K562 (cell line): Measurements from ENCODE around the gene CBX1. TPM values are rescaled to one million over a fixed set of nuclear protein-coding genes. Genes with fewer than 3 reads are reported as not detected.

Experiments used
- ATAC-seq: fragments of 200-7000 bp; cut with Tn5 transposase; 3 replicates; pipeline ENCODE4 v1.9.1; 2020; ENCODE audit warnings: moderate library complexity
- BruUV-seq: library from RNA; stranded (reverse); fragments of 400-500 nt; replicated peaks from 2 replicates; lab custom pipeline; 2021; lab: Mats Ljungman, UMichigan
- CTCF ChIA-PET: fragments of 300-600 bp; formaldehyde crosslinking; extraction: SDS; loops from one replicate; lab custom pipeline; 2021; ENCODE audit warnings: low intra/inter-chr PET ratio; lab: Yijun Ruan, JAX
- POLR2A ChIA-PET: fragments of 300-600, 350-650 bp; sonication (Branson Sonifier 250); formaldehyde crosslinking; extraction: SDS; loops from one replicate; lab custom pipeline; 2021; ENCODE audit warnings: antibody characterized with exemption, inconsistent platforms; lab: Yijun Ruan, JAX
- DNase-seq, 4 experiments: peaks; one replicate each; pipeline versions ENCODE4 v3.0.0 to v3.0.0-alpha.2; 2011 to 2018; ENCODE audit warnings: low spot score in 3 of 4, mixed read lengths in 3 of 4; ENCODE audit errors: extremely low read depth in 1 of 4
- FAIRE-seq: peaks from 2 replicates; lab custom pipeline; 2011; peaks lifted over from hg19 to GRCh38; lab: Jason Lieb, UNC
- H2AFZ ChIP-seq: 2 replicates; pipeline ENCODE4 v1.6.0; 2011; ENCODE audit warnings: low read depth, low read length, control low read depth, inconsistent platforms
- H3K27ac ChIP-seq: fragments of 200-600 bp; 3 replicates; pipeline ENCODE4 v1.8.0; 2011; ENCODE audit warnings: low read depth, mild to moderate bottlenecking, control low read depth, inconsistent platforms, low read length, moderate library complexity, mixed read lengths; ENCODE audit errors: extremely low read depth
- H3K27me3 ChIP-seq, 2 experiments: fragments of 300-600 bp in 1 of 2; 2 replicates in 1 of 2; 3 replicates in 1 of 2; pipeline versions ENCODE4 v1.6.0 to v1.8.0; 2011; ENCODE audit warnings: inconsistent platforms in 2 of 2, low read length in 2 of 2, mild to moderate bottlenecking in 1 of 2, mixed read lengths in 1 of 2, moderate library complexity in 1 of 2; ENCODE audit not compliant: control insufficient read depth in 2 of 2, insufficient read depth in 2 of 2
- H3K36me3 ChIP-seq: fragments of 300-600 bp; 3 replicates; pipeline ENCODE4 v1.8.0; 2011; ENCODE audit warnings: mild to moderate bottlenecking, low read length, inconsistent platforms; ENCODE audit not compliant: control insufficient read depth, insufficient read depth
- H3K4me1 ChIP-seq, 2 experiments: fragments of 200-600 bp in 1 of 2; replicated peaks in 1 of 2; 2 replicates in 1 of 2; 3 replicates in 1 of 2; pipeline versions ENCODE4 v1.5.1 to v1.8.0; 2011; ENCODE audit warnings: inconsistent platforms in 2 of 2, low read length in 2 of 2, mild to moderate bottlenecking in 1 of 2, mixed read lengths in 1 of 2, moderate library complexity in 1 of 2; ENCODE audit not compliant: control insufficient read depth in 2 of 2, insufficient read depth in 2 of 2
- H3K4me2 ChIP-seq: 2 replicates; pipeline ENCODE4 v1.6.1; 2011; ENCODE audit warnings: low read length, control low read depth, inconsistent platforms, mixed read lengths; ENCODE audit not compliant: insufficient read depth
- H3K4me3 ChIP-seq: fragments of 200-600 bp; sonication (generic), shearing (Covaris generic); 2 replicates; pipeline ENCODE4 v1.5.1; 2016; ENCODE audit warnings: control low read depth, inconsistent platforms
- H3K79me2 ChIP-seq: fragments of 200-600 bp; 3 replicates; pipeline ENCODE4 v1.8.0; 2011; ENCODE audit warnings: low read length, inconsistent platforms; ENCODE audit not compliant: control insufficient read depth, insufficient read depth
- H3K9ac ChIP-seq, 2 experiments: 2 replicates each; pipeline versions ENCODE4 v1.6.0 to v1.6.1; 2011; ENCODE audit warnings: low read depth in 2 of 2, low read length in 2 of 2, control low read depth in 1 of 2, inconsistent platforms in 1 of 2, mild to moderate bottlenecking in 1 of 2, mixed read lengths in 1 of 2; ENCODE audit not compliant: insufficient read depth in 1 of 2
- H3K9me1 ChIP-seq: one replicate; pipeline ENCODE4 v1.6.0; 2011; ENCODE audit warnings: inconsistent platforms, mild to moderate bottlenecking, low read length, moderate library complexity; ENCODE audit not compliant: control insufficient read depth, insufficient read depth
- H3K9me3 ChIP-seq: replicated peaks from 2 replicates; pipeline ENCODE4 v1.5.1; 2011; ENCODE audit warnings: low read depth, low read length, inconsistent platforms; ENCODE audit not compliant: control insufficient read depth, insufficient read depth
- H4K20me1 ChIP-seq: replicated peaks from 2 replicates; pipeline ENCODE4 v1.6.1; 2011; ENCODE audit warnings: low read length, inconsistent platforms, mixed read lengths; ENCODE audit not compliant: control insufficient read depth, insufficient read depth
- HDGF ChIP-seq: fragments of 450-650 bp; IDR thresholded peaks from 2 replicates; pipeline ENCODE4 v1.6.1; 2016
- NCOR1 ChIP-seq: fragments of 450-650 bp; IDR thresholded peaks from 2 replicates; pipeline ENCODE4 v1.6.1; 2016; ENCODE audit warnings: mild to moderate bottlenecking, moderate library complexity
- NFXL1 ChIP-seq: fragments of 450-650 bp; formaldehyde crosslinking; IDR thresholded peaks from 2 replicates; pipeline ENCODE4 v1.4.0; 2021; ENCODE audit warnings: mild to moderate bottlenecking
- NR2C2 ChIP-seq, 2 experiments: fragments of 200-800 bp in 1 of 2; sonication (Bioruptor generic) in 1 of 2; sonication (generic) in 1 of 2; formaldehyde crosslinking in 1 of 2; IDR thresholded peaks; 2 replicates each; pipeline versions ENCODE4 v1.6.1 to v1.8.0; 2016 to 2022; ENCODE audit warnings: mild to moderate bottlenecking in 1 of 2, missing compliant biosample characterization in 1 of 2, missing genetic modification characterization in 1 of 2, missing genetic modification reagents in 1 of 2
- POLR2B ChIP-seq: fragments of 450-650 bp; IDR thresholded peaks from 2 replicates; pipeline ENCODE4 v1.6.1; 2018; ENCODE audit warnings: low read depth; ENCODE audit not compliant: partially characterized antibody
- SMARCA4 ChIP-seq: fragments of 450-650 bp; IDR thresholded peaks from 2 replicates; pipeline ENCODE4 v1.6.1; 2016
- ZNF696 ChIP-seq: fragments of 250-450 bp; sonication (Bioruptor Pico); conservative IDR thresholded peaks from 2 replicates; pipeline ENCODE4 v1.4.0; 2020; ENCODE audit warnings: mild to moderate bottlenecking, moderate library complexity
- WGBS: fragments of 100-300 bp; shearing (Covaris generic); methylation state at CpG from one replicate; pipeline ENCODE4 v1.1.6; 2016; ENCODE audit warnings: low coverage, mixed read lengths; ENCODE audit not compliant: insufficient coverage; ENCODE audit errors: missing lambda C conversion rate; 5-methylcytosine and 5-hydroxymethylcytosine counted together
- in situ Hi-C: fragments of 300-500 bp; cut with MboI; formaldehyde crosslinking; loops from 4 replicates; pipeline ENCODE4 v1.15.0; 2018; ENCODE audit warnings: inconsistent platforms, mixed read lengths
- intact Hi-C: fragments of 100-400 bp; cut with micrococcal nuclease; formaldehyde crosslinking; loops from 2 replicates; pipeline ENCODE4 v1.14.2; 2022
- polyA plus RNA-seq, 8 experiments: library from polyadenylated mRNA; depleted of rRNA in 4 of 8; stranded (reverse) in 5 of 8; unstranded in 3 of 8; fragments of >200 nt; fragmentation: Nextera tagmentation in 2 of 8; fragmentation: Illumina TruSeq in 1 of 8; extraction: Ambion mirVana in 2 of 8; extraction: Trizol in 1 of 8; gene quantifications; 2 replicates each; pipeline versions ENCODE4 v1.2.1 to v1.2.3, GENCODE V29; 2011 to 2014; ENCODE audit warnings: inconsistent platforms in 1 of 8, missing spikeins in 1 of 8
- total RNA-seq, 7 experiments: library from RNA; depleted of rRNA in 6 of 7; stranded (reverse); fragments of >200 nt in 6 of 7; fragmentation: Illumina TruSeq in 2 of 7; extraction: Trizol in 2 of 7; gene quantifications; 2 replicates each; pipeline versions ENCODE4 v1.2.1 to v1.2.3, GENCODE V29; 2011 to 2021; ENCODE audit warnings: low replicate concordance in 1 of 7
- TF ChIP-seq, protein P1 (sequence below), 2 experiments: IDR thresholded peaks; 2 replicates each; pipeline ENCODE4 v1.6.1; 2011; ENCODE audit warnings: borderline replicate concordance in 1 of 2, control low read depth in 1 of 2, low read depth in 1 of 2, low read length in 1 of 2, mild to moderate bottlenecking in 1 of 2, mixed read lengths in 1 of 2, moderate library complexity in 1 of 2; ENCODE audit not compliant: insufficient read depth in 1 of 2, insufficient read length in 1 of 2, poor library complexity in 1 of 2, severe bottlenecking in 1 of 2; ENCODE audit errors: extremely low read depth in 1 of 2
- TF ChIP-seq, protein P2 (sequence below): fragments of 250-450 bp; sonication (Bioruptor Pico); IDR thresholded peaks from 2 replicates; pipeline ENCODE4 v1.6.1; 2021; ENCODE audit warnings: mild to moderate bottlenecking
- TF ChIP-seq, protein P3 (sequence below): fragments of 450-650 bp; IDR thresholded peaks from 2 replicates; pipeline ENCODE4 v1.6.1; 2016; ENCODE audit warnings: mild to moderate bottlenecking, moderate library complexity

Gene CBX1
- total and polyA plus RNA-seq, 9 of the 15 experiments (the other 6 are each of a cell fraction or from before 2014, with no cell fraction given): 10.6 to 95.7 (median 52.7) TPM

DNA sequence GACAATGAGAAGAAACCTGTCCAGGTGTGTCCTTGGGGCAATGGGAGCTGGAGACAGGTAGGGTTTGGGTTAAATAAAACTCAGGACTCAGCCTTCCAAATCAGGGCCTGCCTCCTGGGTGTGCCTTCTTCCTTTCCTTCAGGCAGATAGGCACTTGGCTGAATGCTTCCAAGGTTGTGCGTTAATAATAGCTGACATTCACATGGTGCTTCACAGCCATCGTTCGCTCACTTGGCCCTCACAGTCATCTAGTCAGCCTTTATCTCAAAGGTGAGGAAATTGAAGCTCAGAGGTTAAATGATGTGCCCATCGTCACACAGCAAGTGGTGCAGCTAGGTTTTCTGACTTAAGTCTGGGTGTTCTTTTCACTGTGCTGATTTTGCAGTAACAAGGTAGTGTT is 43.7 kb downstream of the CBX1 start:
- peaks cover 20% of the 10 kb centered on the region for H4K20me1 ChIP-seq
- peaks cover 12% of the 10 kb centered on the region for H3K9me1 ChIP-seq
- H3K9me3 ChIP-seq: no peaks in the 10 kb centered on the region
- intact Hi-C loops: no loop called here
- H3K27ac ChIP-seq: no peak overlapping the region; the same call in 2 of the 3 replicates
- peaks cover 90% of the 10 kb centered on the region for H3K36me3 ChIP-seq
- no peak for DNase-seq
- no peak overlapping the region for H2AFZ ChIP-seq
- no peak overlapping the region for H3K4me2 ChIP-seq
- 95% methylated on average over 4 of the region's 4 CpGs for WGBS
- peaks cover 36 to 38% of the 10 kb centered on the region in 2 experiments for H3K4me1 ChIP-seq
- POLR2A ChIA-PET: interaction anchor here (0.7 to 6.5 kb wide), 8 partner anchors 9 to 1296 kb away, joined by 3 to 74 read pairs (median 5); partner anchors contain the start of gene NFE2L1
- FAIRE-seq: no peak
- no peaks in the 10 kb centered on the region for H3K27me3 ChIP-seq
- in situ Hi-C loops: no loop called here
- no peak overlapping the region for H3K9ac ChIP-seq
- H3K79me2 ChIP-seq: peaks cover 42% of the 10 kb centered on the region
- CTCF ChIA-PET: no interaction called here
- H3K4me3 ChIP-seq: no peak overlapping the region
- no peak for ATAC-seq
- no TSS peak for BruUV-seq
- TF ChIP-seq, protein P1, sequence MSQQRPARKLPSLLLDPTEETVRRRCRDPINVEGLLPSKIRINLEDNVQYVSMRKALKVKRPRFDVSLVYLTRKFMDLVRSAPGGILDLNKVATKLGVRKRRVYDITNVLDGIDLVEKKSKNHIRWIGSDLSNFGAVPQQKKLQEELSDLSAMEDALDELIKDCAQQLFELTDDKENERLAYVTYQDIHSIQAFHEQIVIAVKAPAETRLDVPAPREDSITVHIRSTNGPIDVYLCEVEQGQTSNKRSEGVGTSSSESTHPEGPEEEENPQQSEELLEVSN (IDR thresholded peaks at IDR 0.05; ENCODE audit: borderline replicate concordance in 1 of 2, extremely low read depth in 1 of 2, insufficient read depth in 1 of 2, insufficient read length in 1 of 2, low read depth in 1 of 2, low read length in 1 of 2, poor library complexity in 1 of 2, severe bottlenecking in 1 of 2): no peak
- TF ChIP-seq ZNF696 (CRISPR knock-in tag) (no peak), SMARCA4 (no peak), NFXL1 (CRISPR knock-in tag) (no peak), NR2C2 (CRISPR knock-in tag; IDR thresholded peaks at IDR 0.05) (no peak), NR2C2 (tag; IDR thresholded peaks at IDR 0.05) (no peak), POLR2B (no peak), HDGF (no peak), NCOR1 (no peak)
- TF ChIP-seq, protein P2, sequence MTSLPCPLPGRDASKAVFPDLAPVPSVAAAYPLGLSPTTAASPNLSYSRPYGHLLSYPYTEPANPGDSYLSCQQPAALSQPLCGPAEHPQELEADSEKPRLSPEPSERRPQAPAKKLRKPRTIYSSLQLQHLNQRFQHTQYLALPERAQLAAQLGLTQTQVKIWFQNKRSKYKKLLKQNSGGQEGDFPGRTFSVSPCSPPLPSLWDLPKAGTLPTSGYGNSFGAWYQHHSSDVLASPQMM (CRISPR knock-in tag): no peak
- TF ChIP-seq, protein P3, sequence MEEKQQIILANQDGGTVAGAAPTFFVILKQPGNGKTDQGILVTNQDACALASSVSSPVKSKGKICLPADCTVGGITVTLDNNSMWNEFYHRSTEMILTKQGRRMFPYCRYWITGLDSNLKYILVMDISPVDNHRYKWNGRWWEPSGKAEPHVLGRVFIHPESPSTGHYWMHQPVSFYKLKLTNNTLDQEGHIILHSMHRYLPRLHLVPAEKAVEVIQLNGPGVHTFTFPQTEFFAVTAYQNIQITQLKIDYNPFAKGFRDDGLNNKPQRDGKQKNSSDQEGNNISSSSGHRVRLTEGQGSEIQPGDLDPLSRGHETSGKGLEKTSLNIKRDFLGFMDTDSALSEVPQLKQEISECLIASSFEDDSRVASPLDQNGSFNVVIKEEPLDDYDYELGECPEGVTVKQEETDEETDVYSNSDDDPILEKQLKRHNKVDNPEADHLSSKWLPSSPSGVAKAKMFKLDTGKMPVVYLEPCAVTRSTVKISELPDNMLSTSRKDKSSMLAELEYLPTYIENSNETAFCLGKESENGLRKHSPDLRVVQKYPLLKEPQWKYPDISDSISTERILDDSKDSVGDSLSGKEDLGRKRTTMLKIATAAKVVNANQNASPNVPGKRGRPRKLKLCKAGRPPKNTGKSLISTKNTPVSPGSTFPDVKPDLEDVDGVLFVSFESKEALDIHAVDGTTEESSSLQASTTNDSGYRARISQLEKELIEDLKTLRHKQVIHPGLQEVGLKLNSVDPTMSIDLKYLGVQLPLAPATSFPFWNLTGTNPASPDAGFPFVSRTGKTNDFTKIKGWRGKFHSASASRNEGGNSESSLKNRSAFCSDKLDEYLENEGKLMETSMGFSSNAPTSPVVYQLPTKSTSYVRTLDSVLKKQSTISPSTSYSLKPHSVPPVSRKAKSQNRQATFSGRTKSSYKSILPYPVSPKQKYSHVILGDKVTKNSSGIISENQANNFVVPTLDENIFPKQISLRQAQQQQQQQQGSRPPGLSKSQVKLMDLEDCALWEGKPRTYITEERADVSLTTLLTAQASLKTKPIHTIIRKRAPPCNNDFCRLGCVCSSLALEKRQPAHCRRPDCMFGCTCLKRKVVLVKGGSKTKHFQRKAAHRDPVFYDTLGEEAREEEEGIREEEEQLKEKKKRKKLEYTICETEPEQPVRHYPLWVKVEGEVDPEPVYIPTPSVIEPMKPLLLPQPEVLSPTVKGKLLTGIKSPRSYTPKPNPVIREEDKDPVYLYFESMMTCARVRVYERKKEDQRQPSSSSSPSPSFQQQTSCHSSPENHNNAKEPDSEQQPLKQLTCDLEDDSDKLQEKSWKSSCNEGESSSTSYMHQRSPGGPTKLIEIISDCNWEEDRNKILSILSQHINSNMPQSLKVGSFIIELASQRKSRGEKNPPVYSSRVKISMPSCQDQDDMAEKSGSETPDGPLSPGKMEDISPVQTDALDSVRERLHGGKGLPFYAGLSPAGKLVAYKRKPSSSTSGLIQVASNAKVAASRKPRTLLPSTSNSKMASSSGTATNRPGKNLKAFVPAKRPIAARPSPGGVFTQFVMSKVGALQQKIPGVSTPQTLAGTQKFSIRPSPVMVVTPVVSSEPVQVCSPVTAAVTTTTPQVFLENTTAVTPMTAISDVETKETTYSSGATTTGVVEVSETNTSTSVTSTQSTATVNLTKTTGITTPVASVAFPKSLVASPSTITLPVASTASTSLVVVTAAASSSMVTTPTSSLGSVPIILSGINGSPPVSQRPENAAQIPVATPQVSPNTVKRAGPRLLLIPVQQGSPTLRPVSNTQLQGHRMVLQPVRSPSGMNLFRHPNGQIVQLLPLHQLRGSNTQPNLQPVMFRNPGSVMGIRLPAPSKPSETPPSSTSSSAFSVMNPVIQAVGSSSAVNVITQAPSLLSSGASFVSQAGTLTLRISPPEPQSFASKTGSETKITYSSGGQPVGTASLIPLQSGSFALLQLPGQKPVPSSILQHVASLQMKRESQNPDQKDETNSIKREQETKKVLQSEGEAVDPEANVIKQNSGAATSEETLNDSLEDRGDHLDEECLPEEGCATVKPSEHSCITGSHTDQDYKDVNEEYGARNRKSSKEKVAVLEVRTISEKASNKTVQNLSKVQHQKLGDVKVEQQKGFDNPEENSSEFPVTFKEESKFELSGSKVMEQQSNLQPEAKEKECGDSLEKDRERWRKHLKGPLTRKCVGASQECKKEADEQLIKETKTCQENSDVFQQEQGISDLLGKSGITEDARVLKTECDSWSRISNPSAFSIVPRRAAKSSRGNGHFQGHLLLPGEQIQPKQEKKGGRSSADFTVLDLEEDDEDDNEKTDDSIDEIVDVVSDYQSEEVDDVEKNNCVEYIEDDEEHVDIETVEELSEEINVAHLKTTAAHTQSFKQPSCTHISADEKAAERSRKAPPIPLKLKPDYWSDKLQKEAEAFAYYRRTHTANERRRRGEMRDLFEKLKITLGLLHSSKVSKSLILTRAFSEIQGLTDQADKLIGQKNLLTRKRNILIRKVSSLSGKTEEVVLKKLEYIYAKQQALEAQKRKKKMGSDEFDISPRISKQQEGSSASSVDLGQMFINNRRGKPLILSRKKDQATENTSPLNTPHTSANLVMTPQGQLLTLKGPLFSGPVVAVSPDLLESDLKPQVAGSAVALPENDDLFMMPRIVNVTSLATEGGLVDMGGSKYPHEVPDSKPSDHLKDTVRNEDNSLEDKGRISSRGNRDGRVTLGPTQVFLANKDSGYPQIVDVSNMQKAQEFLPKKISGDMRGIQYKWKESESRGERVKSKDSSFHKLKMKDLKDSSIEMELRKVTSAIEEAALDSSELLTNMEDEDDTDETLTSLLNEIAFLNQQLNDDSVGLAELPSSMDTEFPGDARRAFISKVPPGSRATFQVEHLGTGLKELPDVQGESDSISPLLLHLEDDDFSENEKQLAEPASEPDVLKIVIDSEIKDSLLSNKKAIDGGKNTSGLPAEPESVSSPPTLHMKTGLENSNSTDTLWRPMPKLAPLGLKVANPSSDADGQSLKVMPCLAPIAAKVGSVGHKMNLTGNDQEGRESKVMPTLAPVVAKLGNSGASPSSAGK: no peak
